SJCRH30 (cell line): ENCODE results near the gene FST. TPM values are rescaled to one million over a fixed set of nuclear protein-coding genes. Genes with fewer than 3 reads are reported as not detected.

Experiments
- DNase-seq, 2 experiments: peaks; one replicate each; pipeline ENCODE4 v3.0.0-alpha.2; 2015 to 2020
- H3K27ac ChIP-seq: fragments of 250-450 bp; sonication (Bioruptor Pico); 2 replicates; pipeline ENCODE4 v1.5.1; 2020; ENCODE audit warnings: mild to moderate bottlenecking, moderate library complexity
- H3K27me3 ChIP-seq: fragments of 250-450 bp; sonication (Bioruptor Pico); 2 replicates; pipeline ENCODE4 v1.5.1; 2020; ENCODE audit warnings: mild to moderate bottlenecking, moderate library complexity
- H3K36me3 ChIP-seq: fragments of 250-450 bp; sonication (Bioruptor Pico); 2 replicates; pipeline ENCODE4 v1.5.1; 2020; ENCODE audit warnings: mild to moderate bottlenecking, moderate library complexity
- H3K4me1 ChIP-seq: fragments of 250-450 bp; sonication (Bioruptor Pico); 2 replicates; pipeline ENCODE4 v1.5.1; 2020; ENCODE audit warnings: mild to moderate bottlenecking, moderate library complexity
- H3K4me3 ChIP-seq: fragments of 250-450 bp; sonication (Bioruptor Pico); 2 replicates; pipeline ENCODE4 v1.5.1; 2020; ENCODE audit warnings: mild to moderate bottlenecking, moderate library complexity
- H3K9me3 ChIP-seq: fragments of 250-450 bp; sonication (Bioruptor Pico); replicated peaks from 2 replicates; pipeline ENCODE4 v1.5.1; 2020; ENCODE audit warnings: mild to moderate bottlenecking, moderate library complexity
- total RNA-seq: library from RNA; depleted of rRNA; stranded (reverse); fragments of >200 nt; shearing (Covaris generic); gene quantifications from 2 replicates; pipeline ENCODE4 v1.2.3, GENCODE V29; 2014

FST gene
- total RNA-seq, 1 experiment from 2014 or later, result 25.0 TPM

DNA sequence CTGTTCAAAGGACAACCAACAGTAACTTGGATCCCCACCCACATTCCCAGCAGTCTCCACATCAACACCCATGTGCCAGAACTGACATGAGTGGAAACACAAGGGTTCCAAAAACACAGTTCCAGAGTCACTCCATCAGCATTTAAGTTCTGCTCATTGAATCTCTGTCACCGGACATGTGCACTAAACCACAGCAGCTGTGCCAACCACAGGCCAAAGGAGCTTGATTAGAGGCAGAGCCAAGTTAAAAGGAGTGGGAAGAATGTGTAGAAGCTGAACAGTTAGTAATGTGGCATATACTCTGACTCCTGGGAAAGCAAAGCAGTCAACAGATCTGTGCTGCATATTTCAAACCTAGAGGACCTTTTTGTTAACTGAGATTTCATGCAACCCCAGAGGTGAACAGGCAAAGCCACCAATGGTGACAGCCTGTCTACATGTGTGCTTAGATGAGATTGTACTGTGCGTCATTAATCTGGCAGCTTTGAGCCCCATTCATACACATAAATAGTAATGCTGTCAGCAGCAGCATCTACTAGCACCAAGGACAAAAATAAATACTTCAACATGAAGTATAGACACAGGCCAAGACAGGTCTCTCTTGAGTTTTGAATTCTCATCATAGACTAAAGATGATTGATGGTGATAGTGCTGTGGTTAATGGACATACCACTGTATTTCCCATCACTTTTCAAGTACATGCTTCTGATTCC is 16.4 kb upstream of the FST start:
- H3K4me3 ChIP-seq, result no peak overlapping the region
- DNase-seq, result peak; percentile 75 to 82
- H3K36me3 ChIP-seq, result no peaks in the 10 kb centered on the region
- H3K27me3 ChIP-seq, result no peaks in the 10 kb centered on the region
- peak overlapping the region; percentile 17; the same call in 1 of the 2 replicates for H3K27ac ChIP-seq
- H3K4me1 ChIP-seq, result peaks cover 16% of the 10 kb centered on the region
- no peaks in the 10 kb centered on the region; the same call in 1 of the 2 replicates for H3K9me3 ChIP-seq

DNA sequence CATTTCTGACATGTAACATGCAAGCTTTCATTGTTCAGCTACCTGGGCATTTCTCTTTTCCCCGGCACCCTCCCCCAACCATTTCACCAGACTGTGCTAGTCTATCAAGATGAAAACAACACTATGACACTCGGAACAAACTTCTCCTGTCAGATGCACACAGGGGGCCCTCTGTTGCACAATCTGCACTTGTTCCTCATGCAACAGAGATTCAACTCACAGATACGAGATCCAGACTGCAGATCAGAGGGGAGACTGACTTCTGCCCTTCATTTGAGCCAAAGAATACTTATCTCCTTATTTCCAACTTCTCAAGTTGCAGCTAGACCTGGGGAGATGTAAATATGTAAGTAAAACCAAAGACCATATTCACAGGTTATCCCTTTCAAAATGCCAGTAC is 15.7 kb upstream of the FST start:
- Histone ChIP-seq H3K4me3 (no peak overlapping the region), H3K27me3 (no peaks in the 10 kb centered on the region), H3K9me3 (no peaks in the 10 kb centered on the region; the same call in 1 of the 2 replicates), H3K27ac (no peak overlapping the region), H3K4me1 (peaks cover 16% of the 10 kb centered on the region), H3K36me3 (no peaks in the 10 kb centered on the region)
- DNase-seq, result no peak

DNA sequence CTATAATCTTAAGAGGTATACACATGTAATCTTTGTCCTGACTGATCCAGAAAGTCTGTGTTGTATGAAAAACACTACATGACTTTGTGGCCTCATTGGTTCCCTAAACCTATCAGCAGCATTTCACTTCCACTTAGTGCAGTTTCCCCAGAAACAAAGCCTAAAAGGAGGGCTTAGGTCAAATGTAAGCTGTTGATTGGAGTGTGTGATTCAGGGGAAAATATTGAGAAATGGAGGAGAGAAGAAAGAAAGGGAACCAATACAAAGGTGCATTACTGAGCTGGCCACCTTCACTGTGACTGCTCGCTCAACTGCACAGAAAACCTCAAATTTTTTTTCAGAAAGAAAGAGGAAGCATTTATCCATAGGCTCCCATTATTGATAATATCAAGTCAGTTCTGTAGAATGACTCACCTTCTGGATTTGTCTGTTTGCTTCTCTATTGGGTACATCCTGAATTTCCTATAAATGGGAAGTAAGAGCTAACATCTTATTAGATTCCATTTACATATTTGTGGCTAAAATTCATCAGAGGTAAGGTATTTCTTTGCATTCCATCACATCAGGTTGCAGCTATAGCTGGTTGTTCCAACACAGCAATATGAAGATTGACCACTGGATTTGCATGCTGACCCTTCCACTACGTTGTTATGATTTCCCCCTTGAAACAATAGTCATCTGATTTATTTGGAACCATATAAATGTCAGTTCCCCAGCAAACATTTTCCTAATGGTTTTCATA is 10.3 kb upstream of the FST start:
- no peak overlapping the region for H3K27ac ChIP-seq
- DNase-seq, result no peak
- peaks cover 8% of the 10 kb centered on the region for H3K4me1 ChIP-seq
- H3K9me3 ChIP-seq, result 0 out of 2 replicates have a peak, but pooled peaks cover 3% of the 10 kb centered on the region
- H3K4me3 ChIP-seq, result no peak overlapping the region
- H3K36me3 ChIP-seq, result no peaks in the 10 kb centered on the region
- no peaks in the 10 kb centered on the region for H3K27me3 ChIP-seq

DNA sequence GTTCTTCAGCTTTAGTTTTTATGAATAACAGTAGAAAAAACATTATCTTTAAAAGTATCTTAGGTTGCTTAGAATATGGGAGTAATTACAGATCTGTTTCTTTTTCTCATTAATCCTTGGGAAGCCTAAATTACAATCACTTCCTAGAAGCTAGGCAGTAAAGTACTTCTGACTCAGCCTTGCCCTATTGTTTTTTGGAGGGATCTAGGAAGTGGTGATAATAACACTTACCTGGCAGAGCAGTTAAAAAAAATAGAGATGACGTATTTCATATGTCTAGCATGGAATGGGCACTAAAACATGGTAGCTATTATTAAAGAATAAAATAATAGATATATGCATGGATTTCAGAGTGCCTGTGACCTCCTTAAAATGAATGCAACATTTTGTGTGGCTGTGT is 8.2 kb upstream of the FST start:
- DNase-seq, result no peak
- H3K4me3 ChIP-seq, result no peak overlapping the region
- no peak overlapping the region for H3K27ac ChIP-seq
- peaks cover 21% of the 10 kb centered on the region for H3K4me1 ChIP-seq
- H3K36me3 ChIP-seq, result no peaks in the 10 kb centered on the region
- no peaks in the 10 kb centered on the region for H3K27me3 ChIP-seq
- 0 out of 2 replicates have a peak, but pooled peaks cover 3% of the 10 kb centered on the region for H3K9me3 ChIP-seq

DNA sequence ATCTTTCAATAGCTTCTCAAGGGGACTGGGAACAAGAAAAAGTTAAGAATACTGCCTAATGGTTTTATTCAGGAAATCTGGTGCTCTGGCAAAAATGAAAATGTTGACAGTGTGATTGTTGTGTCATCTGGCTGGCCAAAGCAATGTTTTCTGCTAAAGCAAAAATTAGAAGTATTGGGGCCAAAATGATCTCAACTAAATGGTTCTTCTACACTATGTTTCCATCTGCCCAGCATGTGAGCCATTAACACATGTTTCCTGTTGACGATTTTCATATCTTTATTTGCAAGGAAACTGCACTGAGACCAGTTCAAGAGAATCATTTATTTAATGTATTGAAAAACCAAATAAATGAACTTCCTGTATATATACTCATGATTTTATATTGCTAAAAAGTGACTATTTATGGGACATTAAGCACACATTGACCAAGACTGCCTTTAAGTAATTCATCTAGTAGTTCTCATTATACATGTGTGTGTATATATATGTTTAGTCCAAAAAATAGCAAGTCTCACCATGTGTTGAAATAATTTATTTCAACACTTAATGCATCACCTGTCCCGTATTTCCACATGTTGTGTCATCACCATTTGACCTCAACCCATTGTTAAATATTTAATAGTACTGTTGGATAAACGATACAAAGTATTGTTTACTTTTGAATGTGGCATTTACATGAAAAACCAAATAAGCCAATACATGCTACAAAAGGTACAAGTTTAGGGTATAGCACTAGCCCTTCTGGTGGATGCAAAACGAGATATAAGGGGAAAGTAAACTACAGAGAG is 7.5 kb upstream of the FST start:
- Histone ChIP-seq H3K36me3 (no peaks in the 10 kb centered on the region), H3K4me3 (no peak overlapping the region), H3K27ac (no peak overlapping the region), H3K27me3 (no peaks in the 10 kb centered on the region), H3K4me1 (peaks cover 26% of the 10 kb centered on the region), H3K9me3 (0 out of 2 replicates have a peak, but pooled peaks cover 3% of the 10 kb centered on the region)
- no peak for DNase-seq

DNA sequence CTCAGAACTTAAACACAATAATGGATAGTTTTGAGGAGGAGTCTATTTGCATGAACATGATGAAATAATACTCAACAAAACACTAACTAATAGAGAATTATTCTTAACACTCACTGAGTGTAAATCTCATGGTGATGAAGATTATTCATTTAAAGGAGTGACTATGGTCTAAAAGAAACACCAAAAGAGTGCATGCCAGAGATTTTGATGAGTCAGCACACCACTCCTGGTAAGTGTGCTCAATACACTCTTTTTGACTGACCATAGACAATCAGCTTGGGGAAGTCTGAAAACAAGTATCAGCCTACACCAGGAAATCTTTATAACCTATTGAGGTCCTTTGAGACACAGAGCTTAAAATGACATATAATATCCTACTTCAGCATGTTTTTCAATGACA is 6.8 kb upstream of the FST start:
- Histone ChIP-seq H3K36me3 (no peaks in the 10 kb centered on the region), H3K9me3 (0 out of 2 replicates have a peak, but pooled peaks cover 3% of the 10 kb centered on the region), H3K27me3 (no peaks in the 10 kb centered on the region), H3K27ac (no peak overlapping the region), H3K4me1 (peaks cover 30% of the 10 kb centered on the region), H3K4me3 (no peak overlapping the region)
- no peak for DNase-seq

DNA sequence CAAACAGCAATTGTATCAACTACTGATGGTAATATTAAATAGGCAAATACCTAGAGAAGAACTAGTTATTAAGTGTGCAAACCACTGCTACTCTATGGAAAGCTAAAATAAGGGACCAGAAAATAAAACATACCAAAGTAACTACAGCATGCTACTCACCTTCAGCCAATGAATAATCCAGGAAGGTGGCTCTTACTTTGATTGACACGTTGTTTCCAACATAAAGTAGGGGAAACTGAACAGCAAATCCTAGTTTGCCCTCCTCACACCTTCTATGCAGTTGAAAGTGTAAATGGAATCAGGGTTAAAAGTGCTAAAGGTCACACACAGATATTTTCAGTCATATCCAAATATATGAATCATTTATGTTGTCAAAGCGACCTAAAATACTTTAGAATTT is 5.1 kb upstream of the FST start:
- H3K4me1 ChIP-seq, result peaks cover 25% of the 10 kb centered on the region
- no peak overlapping the region for H3K4me3 ChIP-seq
- DNase-seq, result no peak
- no peaks in the 10 kb centered on the region for H3K27me3 ChIP-seq
- H3K9me3 ChIP-seq, result 0 out of 2 replicates have a peak, but pooled peaks cover 3% of the 10 kb centered on the region
- no peak overlapping the region for H3K27ac ChIP-seq
- H3K36me3 ChIP-seq, result no peaks in the 10 kb centered on the region

DNA sequence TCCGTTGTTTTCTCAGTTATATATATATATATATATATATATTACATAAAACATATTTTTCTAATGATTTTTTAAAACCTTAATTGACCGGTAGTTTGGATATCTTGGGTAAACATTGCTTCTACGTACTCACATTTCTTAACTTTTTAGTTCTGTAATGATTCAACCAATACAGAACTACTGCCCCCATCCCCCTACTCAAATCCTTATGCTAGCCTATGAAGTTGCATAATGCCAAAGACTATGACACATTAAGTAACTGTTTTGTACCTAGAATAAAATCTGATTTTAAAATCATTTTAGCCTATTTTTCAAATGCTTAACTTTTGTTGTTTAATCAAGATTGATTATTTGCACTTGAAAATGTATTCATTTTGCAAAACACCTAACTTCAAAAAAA is 4.4 kb upstream of the FST start:
- Histone ChIP-seq H3K27me3 (no peaks in the 10 kb centered on the region), H3K4me3 (no peak overlapping the region), H3K4me1 (peaks cover 22% of the 10 kb centered on the region), H3K27ac (peak overlapping the region; percentile 66), H3K9me3 (no peaks in the 10 kb centered on the region), H3K36me3 (no peaks in the 10 kb centered on the region)
- DNase-seq, result no peak

DNA sequence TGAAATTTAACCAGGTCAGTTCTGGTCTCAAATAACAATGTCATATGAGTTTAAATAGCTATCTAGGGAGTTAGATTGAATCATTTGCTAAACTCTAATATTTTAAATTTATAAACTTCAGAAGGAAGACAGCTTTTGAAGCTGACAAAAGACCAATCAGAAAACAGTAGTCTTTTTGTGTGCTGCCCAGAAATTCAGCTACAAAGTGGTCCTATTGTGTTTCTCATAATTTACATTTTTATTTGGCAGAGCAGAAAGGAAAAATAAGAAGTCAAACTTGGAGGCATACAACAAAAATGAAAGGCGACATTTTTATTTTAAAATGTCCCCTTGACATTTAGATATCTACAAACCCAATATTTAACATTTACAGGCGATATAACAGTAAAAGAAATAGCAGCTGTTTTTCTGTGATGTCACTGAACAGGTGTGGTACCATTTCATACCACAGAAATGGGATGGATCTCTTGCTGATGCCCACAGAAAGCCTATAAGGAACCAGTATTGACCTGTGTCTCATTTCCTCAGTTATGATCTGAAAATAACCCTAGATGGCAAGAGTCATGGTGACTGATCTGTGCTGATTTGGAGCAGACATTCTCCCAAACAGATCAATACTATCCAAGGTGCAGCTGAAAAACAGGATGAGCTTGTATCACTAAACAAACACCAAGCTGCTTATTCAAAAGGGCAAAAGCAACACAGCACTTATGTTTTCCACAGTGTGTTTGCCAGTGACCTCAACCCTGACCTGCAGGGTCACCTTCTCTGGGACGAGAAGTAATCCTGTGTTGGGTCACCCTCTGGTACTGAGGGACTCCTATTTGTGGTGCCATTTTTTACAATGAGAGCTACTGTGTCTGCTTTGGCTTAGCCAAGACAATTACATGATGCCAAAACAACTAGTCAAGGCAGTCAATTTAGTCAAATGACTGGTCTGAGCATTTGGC is 3.6 kb upstream of the FST start:
- peak in 1 of 2 experiments; percentile 77 for DNase-seq
- peaks cover 22% of the 10 kb centered on the region for H3K4me1 ChIP-seq
- H3K9me3 ChIP-seq, result no peaks in the 10 kb centered on the region
- no peaks in the 10 kb centered on the region for H3K27me3 ChIP-seq
- H3K36me3 ChIP-seq, result no peaks in the 10 kb centered on the region
- no peak overlapping the region for H3K4me3 ChIP-seq
- peak overlapping the region; percentile 66 for H3K27ac ChIP-seq

DNA sequence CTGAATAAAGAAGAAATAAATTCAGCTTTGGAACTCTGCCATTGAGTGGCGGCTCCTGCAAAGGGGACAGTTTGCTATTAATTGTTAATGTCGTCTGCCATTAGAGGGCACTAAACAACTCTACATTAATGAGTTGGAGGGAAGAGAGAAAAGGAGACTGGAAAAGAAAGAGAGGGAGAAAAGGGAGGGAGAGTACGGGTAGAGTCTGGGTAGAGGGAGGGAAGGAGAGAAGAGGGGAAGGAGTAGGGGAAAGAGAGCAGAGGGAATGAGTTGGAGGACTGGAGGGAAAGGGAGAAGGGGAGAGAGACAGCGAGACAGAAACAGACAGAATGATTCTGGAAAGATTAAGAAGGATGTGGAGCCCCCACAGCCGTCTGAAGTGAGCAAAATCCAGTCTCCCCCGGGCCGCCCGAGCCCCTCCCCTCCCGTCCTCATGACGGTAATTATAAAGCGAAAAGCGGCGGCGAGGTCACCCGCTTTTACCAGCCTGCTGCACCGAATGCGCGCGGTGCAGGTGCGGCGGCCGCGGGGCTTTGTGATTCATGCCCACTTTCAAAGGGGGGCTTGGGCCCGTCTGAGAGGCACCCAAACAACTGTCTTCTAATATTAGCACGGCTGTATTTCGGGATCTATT is 1.9 kb upstream of the FST start:
- peak; percentile 65 to 82 for DNase-seq
- Histone ChIP-seq H3K4me1 (peaks cover 22% of the 10 kb centered on the region), H3K27ac (peak overlapping the region; percentile 26), H3K36me3 (0 out of 2 replicates have a peak, but pooled peaks cover 4% of the 10 kb centered on the region), H3K4me3 (peak overlapping the region; percentile 80), H3K27me3 (no peaks in the 10 kb centered on the region), H3K9me3 (no peaks in the 10 kb centered on the region)

DNA sequence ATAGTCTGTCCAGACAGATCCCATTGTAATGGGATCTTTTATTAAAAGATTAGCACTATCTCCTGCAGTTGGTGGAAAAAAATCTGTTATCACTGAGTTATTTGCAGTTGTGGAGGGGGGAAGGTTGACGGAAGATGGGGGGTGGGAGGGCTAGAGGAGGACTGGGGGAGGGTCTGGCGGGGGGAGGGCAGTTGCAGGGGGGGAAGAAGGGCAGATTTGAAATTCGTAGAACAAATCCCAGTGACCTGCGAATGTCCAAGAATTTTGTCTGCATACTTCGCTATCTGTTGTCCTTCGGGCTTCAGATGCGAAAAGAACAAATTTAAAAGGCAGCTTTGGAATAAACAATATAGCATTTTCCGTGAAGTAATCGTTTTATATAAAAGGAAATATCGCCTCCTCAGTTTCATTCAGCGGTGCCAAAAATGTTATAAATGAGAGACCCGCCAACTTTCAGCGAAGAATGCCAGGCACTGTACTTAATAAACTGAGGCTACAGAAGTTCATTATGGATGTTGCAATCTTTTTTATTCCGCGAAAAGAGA is 1.3 kb upstream of the FST start:
- peaks cover 22% of the 10 kb centered on the region for H3K4me1 ChIP-seq
- peak overlapping the region; percentile 66 for H3K27ac ChIP-seq
- H3K27me3 ChIP-seq, result no peaks in the 10 kb centered on the region
- peak in 1 of 2 experiments; percentile 34 for DNase-seq
- H3K4me3 ChIP-seq, result peak overlapping the region; percentile 80
- H3K9me3 ChIP-seq, result no peaks in the 10 kb centered on the region
- H3K36me3 ChIP-seq, result peaks cover 4% of the 10 kb centered on the region; the same call in 1 of the 2 replicates

DNA sequence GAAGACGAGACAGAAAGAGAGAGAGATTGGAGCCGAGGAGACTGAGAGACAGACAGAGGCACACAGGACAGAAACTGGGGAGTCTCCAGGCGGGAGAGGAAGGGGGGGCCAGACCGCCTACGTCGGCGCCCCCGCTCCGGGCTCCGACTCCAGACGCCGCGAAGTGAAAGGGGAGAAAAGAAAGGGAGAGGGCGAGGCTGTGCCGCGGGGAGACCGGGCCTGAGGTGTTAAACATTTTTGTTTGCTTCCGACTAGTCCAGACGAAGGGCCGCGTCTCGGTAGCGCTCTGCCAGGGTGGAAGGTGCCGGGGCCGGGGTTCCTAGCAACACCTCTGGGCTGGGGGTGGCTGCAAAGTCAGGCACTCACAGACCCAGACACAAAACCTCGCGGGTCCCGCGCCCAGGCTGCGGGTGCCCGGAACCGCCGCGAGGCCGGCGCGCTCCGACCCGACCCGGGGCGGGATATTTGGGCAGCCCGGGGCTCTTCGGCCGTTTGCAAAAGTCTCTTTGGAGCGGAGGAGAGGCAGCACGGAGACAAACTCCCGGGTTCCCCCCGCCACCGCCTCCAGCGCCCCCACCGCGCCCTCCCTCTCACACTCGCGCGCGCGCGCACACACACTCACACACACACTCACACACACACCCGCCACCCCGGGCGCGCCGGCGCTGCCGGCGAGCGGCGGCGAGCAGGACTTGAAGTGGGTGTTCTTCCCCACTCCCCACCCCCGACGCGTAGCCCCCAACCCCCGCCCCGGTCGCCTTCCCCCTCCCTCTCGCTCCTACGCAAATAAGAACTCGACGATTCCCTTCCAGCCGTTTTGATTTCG is 626 bp upstream of the FST start:
- Histone ChIP-seq H3K9me3 (no peaks in the 10 kb centered on the region), H3K27ac (peak overlapping the region; percentile 66), H3K36me3 (peaks cover 11% of the 10 kb centered on the region), H3K4me3 (peak overlapping the region; percentile 80), H3K4me1 (peaks cover 22% of the 10 kb centered on the region), H3K27me3 (no peaks in the 10 kb centered on the region)
- DNase-seq, result peak; percentile 70 to 73
